Naive B cell (primary cell): ENCODE data around the gene RIPK4. TPM values are rescaled to one million over a fixed set of nuclear protein-coding genes. Genes with fewer than 3 reads are reported as not detected.
"Not testable (repeated sequence)": the region's sequence is repeated elsewhere in the genome, so short reads cannot be mapped to it uniquely, and the experiment has no call there.

Source experiments
- ATAC-seq, 2 donors: fragments of 150-1000 bp; cut with Tn5 transposase; 2 replicates each; pipeline ENCODE4 v1.10.0; 2021; ENCODE audit warnings: low read depth in 2 of 2, mild to moderate bottlenecking in 2 of 2, moderate library complexity in 2 of 2
- DNase-seq: peaks from one replicate; pipeline ENCODE4 v3.0.0; 2022
- H3K27ac Mint-ChIP-seq, 6 donors: one replicate each; pipeline ENCODE4 v1.8.0; 2020 to 2022; ENCODE audit warnings: mild to moderate bottlenecking in 6 of 6, mixed read lengths in 6 of 6, moderate library complexity in 5 of 6, inconsistent platforms in 2 of 6
- H3K27me3 Mint-ChIP-seq, 3 donors: one replicate each; pipeline ENCODE4 v1.8.0; 2021 to 2022; ENCODE audit warnings: mixed read lengths in 3 of 3, mild to moderate bottlenecking in 1 of 3
- H3K36me3 Mint-ChIP-seq, 2 donors: one replicate each; pipeline ENCODE4 v1.8.0; 2020 to 2022; ENCODE audit warnings: mixed read lengths in 2 of 2, inconsistent platforms in 1 of 2, mild to moderate bottlenecking in 1 of 2
- H3K4me1 Mint-ChIP-seq, 3 donors: one replicate each; pipeline ENCODE4 v1.8.0; 2020 to 2022; ENCODE audit warnings: mixed read lengths in 3 of 3, inconsistent platforms in 1 of 3, mild to moderate bottlenecking in 1 of 3, moderate library complexity in 1 of 3
- H3K4me3 Mint-ChIP-seq, 8 donors: one replicate each; pipeline ENCODE4 v1.8.0; 2020 to 2022; ENCODE audit warnings: mild to moderate bottlenecking in 8 of 8, mixed read lengths in 8 of 8, moderate library complexity in 8 of 8, inconsistent platforms in 2 of 8
- H3K9me3 Mint-ChIP-seq, 7 donors: one replicate each; pipeline ENCODE4 v1.8.0; 2020 to 2022; ENCODE audit warnings: mixed read lengths in 7 of 7, mild to moderate bottlenecking in 5 of 7, inconsistent platforms in 2 of 7, moderate library complexity in 1 of 7
- polyA plus RNA-seq, 6 donors: library from polyadenylated mRNA; unstranded; fragments of 300-500 nt; fragmentation: Illumina TruSeq; gene quantifications; one replicate each; pipeline ENCODE4 v1.2.3, GENCODE V29; 2021; ENCODE audit warnings: low read depth in 6 of 6

Gene RIPK4
- polyA plus RNA-seq, 6 donors from 2014 or later = not detected

GRCh38 chr21:41706678-41707077, 60.2 kb downstream of the RIPK4 start:
- H3K4me1 Mint-ChIP-seq = no peaks in the 10 kb centered on the region
- DNase-seq (no peak), ATAC-seq (no peak)
- peaks cover 0 to 15% of the 10 kb centered on the region in 2 donors for H3K36me3 Mint-ChIP-seq
- no peak overlapping the region for H3K27ac Mint-ChIP-seq
- no peak overlapping the region for H3K4me3 Mint-ChIP-seq
- H3K9me3 Mint-ChIP-seq = peaks cover 3 to 14% (median 7%) of the 10 kb centered on the region in 7 donors
- H3K27me3 Mint-ChIP-seq = peaks cover 27 to 66% (median 57%) of the 10 kb centered on the region in 3 donors

GRCh38 chr21:41706263-41706639, 60.6 kb downstream of the RIPK4 start:
- Mint-ChIP-seq H3K9me3 (peaks cover 3 to 14% (median 7%) of the 10 kb centered on the region in 7 donors), H3K27me3 (peaks cover 26 to 63% (median 56%) of the 10 kb centered on the region in 3 donors), H3K4me1 (no peaks in the 10 kb centered on the region), H3K36me3 (peaks cover 0 to 15% of the 10 kb centered on the region in 2 donors), H3K4me3 (peak overlapping the region in 1 of 8 donors; percentile 54), H3K27ac (no peak overlapping the region)
- ATAC-seq (no peak), DNase-seq (no peak)

DNA sequence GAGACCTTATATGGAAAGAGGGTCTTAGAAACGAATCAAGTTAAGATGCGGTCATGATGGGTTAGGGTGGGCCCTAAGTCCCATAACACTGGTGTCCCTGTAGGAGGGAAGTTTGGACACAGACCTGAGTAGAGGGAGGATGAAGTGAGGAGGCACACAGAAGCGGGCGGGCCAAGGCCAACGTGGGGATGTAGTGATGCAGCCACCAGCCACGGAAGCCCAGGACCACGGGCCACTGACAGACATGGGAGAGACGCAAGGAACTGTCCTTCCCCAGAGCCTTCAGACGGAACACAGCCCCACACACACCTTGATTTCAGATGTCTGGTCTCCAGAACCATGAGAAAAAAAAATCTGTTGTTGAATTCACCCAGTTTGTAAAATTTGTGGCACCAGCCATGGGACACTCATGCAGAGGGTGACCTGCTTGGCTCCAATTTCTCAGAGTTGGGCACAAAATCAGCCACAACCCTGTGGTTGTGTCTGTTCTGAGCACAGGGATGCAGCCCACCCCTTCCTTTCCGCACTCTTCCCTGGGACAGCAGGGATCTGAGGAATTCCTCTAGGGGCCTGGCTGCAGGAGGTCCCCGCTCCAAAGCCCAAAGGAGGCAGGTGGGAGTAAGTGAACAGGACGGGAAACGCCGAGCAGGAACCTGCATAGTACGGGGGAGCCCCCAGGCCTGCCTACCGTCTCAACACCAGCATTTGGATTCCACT, 61.1 kb downstream of the RIPK4 start:
- no peak for DNase-seq
- Mint-ChIP-seq H3K27ac (no peak overlapping the region), H3K27me3 (peaks cover 26 to 62% (median 57%) of the 10 kb centered on the region in 3 donors), H3K4me3 (peak overlapping the region in 1 of 8 donors; percentile 54), H3K36me3 (peaks cover 0 to 15% of the 10 kb centered on the region in 2 donors), H3K9me3 (peaks cover 3 to 14% (median 9%) of the 10 kb centered on the region in 7 donors), H3K4me1 (no peaks in the 10 kb centered on the region)
- ATAC-seq = no peak

GRCh38 chr21:41703857-41704501, 62.9 kb downstream of the RIPK4 start:
- DNase-seq = no peak
- no peak overlapping the region for H3K27ac Mint-ChIP-seq
- H3K9me3 Mint-ChIP-seq = peaks cover 5 to 17% (median 12%) of the 10 kb centered on the region in 7 donors
- peaks cover 0 to 15% of the 10 kb centered on the region in 2 donors for H3K36me3 Mint-ChIP-seq
- H3K27me3 Mint-ChIP-seq = peaks cover 21 to 69% (median 60%) of the 10 kb centered on the region in 3 donors
- ATAC-seq = no peak
- H3K4me3 Mint-ChIP-seq = no peak overlapping the region
- H3K4me1 Mint-ChIP-seq = peaks cover 0 to under 1% (median 0%) of the 10 kb centered on the region in 3 donors

- ATAC-seq = no peak
- peaks cover 0 to 5% of the 10 kb centered on the region in 2 donors for H3K36me3 Mint-ChIP-seq
- no peak overlapping the region for H3K4me3 Mint-ChIP-seq
- peaks cover 2 to 15% (median 5%) of the 10 kb centered on the region in 7 donors for H3K9me3 Mint-ChIP-seq
- H3K27me3 Mint-ChIP-seq = peaks cover 15 to 60% (median 50%) of the 10 kb centered on the region in 3 donors
- no peak for DNase-seq
- H3K4me1 Mint-ChIP-seq = peaks cover 0 to 4% (median 2%) of the 10 kb centered on the region in 3 donors
- H3K27ac Mint-ChIP-seq = no peak overlapping the region
Observed at GRCh38 chr21:41701749-41702148, 65.1 kb downstream of the RIPK4 start.

DNA sequence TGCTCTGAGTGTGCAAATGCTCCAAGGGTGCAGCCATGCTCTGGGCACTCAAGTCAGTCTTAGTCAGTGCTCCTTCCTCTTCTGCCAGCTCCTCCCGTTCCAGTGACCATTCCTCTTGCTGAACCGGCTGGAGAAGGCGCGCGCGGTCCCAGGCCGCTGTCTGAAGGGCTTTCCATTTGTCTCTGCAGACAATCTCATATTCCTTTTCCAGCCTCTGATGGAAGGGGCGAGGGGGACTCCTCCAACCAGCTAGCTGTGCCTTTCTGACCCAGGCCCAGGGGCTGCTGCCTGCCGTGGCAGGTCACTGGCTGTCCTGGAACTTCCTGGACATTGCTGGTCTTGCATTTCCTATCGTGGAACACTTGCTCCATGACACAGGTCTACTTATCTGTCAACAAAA, 67.5 kb downstream of the RIPK4 start:
- no peak overlapping the region for H3K4me3 Mint-ChIP-seq
- DNase-seq = no peak
- H3K9me3 Mint-ChIP-seq = peaks cover 0 to 14% (median 2%) of the 10 kb centered on the region in 7 donors
- peaks cover 12 to 64% (median 36%) of the 10 kb centered on the region in 3 donors for H3K27me3 Mint-ChIP-seq
- no peaks in the 10 kb centered on the region for H3K36me3 Mint-ChIP-seq
- ATAC-seq = no peak
- no peak overlapping the region for H3K27ac Mint-ChIP-seq
- peaks cover 0 to 4% (median 2%) of the 10 kb centered on the region in 3 donors for H3K4me1 Mint-ChIP-seq

DNA sequence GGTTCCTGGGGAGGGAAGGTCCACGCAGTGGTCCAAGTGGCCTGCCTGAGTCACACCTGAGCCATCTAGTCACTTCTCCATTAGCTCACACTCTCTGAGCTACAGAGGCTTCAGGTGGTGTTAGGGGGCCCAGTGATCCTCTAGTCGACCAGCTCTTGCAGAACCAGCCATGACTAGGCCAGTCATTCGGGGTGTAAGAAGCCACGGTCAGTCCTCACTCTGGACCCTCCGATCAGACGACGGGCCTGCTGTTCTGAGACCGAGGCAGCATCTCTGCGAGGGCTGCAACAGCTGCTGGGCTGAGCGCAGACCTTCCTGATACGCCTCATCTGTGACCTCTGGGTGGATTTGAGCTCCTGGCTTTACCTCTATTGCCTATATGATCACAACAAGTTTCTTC, 68.8 kb downstream of the RIPK4 start:
- Mint-ChIP-seq H3K36me3 (no peaks in the 10 kb centered on the region), H3K27ac (no peak overlapping the region), H3K4me3 (no peak overlapping the region), H3K27me3 (peaks cover 11 to 66% (median 29%) of the 10 kb centered on the region in 3 donors), H3K9me3 (peaks cover 0 to 20% (median 3%) of the 10 kb centered on the region in 7 donors), H3K4me1 (peaks cover 0 to 8% (median 2%) of the 10 kb centered on the region in 3 donors)
- no peak for DNase-seq
- ATAC-seq = no peak

- DNase-seq (no peak), ATAC-seq (no peak)
- Mint-ChIP-seq H3K9me3 (peaks cover 0 to 14% (median 2%) of the 10 kb centered on the region in 7 donors), H3K36me3 (no peaks in the 10 kb centered on the region), H3K27me3 (peaks cover 12 to 58% (median 27%) of the 10 kb centered on the region in 3 donors), H3K27ac (no peak overlapping the region), H3K4me3 (no peak overlapping the region), H3K4me1 (peaks cover 0 to 8% (median 2%) of the 10 kb centered on the region in 3 donors)
Observed at GRCh38 chr21:41695513-41695912, 71.3 kb downstream of the RIPK4 start.

GRCh38 chr21:41694042-41694441, 72.8 kb downstream of the RIPK4 start:
- H3K4me3 Mint-ChIP-seq = not testable (repeated sequence)

GRCh38 chr21:41692185-41692565, 74.7 kb downstream of the RIPK4 start:
- Mint-ChIP-seq H3K4me1 (peaks cover 0 to 4% (median 0%) of the 10 kb centered on the region in 3 donors), H3K36me3 (no peaks in the 10 kb centered on the region), H3K4me3 (no peak overlapping the region), H3K9me3 (peaks cover 0 to 8% (median 0%) of the 10 kb centered on the region in 7 donors), H3K27me3 (peaks cover 19 to 44% (median 20%) of the 10 kb centered on the region in 3 donors), H3K27ac (no peak overlapping the region)
- ATAC-seq (no peak), DNase-seq (no peak)

More at GRCh38 chr21:41694042-41694441, 72.8 kb downstream of the RIPK4 start:
- not testable (repeated sequence) for H3K9me3 Mint-ChIP-seq, ATAC-seq, DNase-seq, H3K36me3 Mint-ChIP-seq, H3K4me1 Mint-ChIP-seq
- peak overlapping the region in 1 of 6 donors; percentile 42 for H3K27ac Mint-ChIP-seq
- H3K27me3 Mint-ChIP-seq = peaks cover 15 to 57% (median 19%) of the 10 kb centered on the region in 3 donors

GRCh38 chr21:41691205-41692184, 75.4 kb downstream of the RIPK4 start:
- DNase-seq = no peak
- Mint-ChIP-seq H3K4me1 (peaks cover 0 to 4% (median 0%) of the 10 kb centered on the region in 3 donors), H3K4me3 (no peak overlapping the region), H3K9me3 (peaks cover 0 to 8% (median 0%) of the 10 kb centered on the region in 7 donors), H3K27me3 (peaks cover 18 to 43% (median 22%) of the 10 kb centered on the region in 3 donors), H3K36me3 (no peaks in the 10 kb centered on the region), H3K27ac (no peak overlapping the region)
- ATAC-seq = no peak
